H9 (cell line): ENCODE data around the gene PGLYRP4. TPM values are rescaled to one million over a fixed set of nuclear protein-coding genes. Genes with fewer than 3 reads are reported as not detected.

Experiments
- DNase-seq: peaks from one replicate; pipeline ENCODE4 v3.0.0-alpha.2; 2017
- H2AFZ ChIP-seq: one replicate; pipeline ENCODE4 v1.6.1; 2013; ENCODE audit warnings: mild to moderate bottlenecking, low read length, control low read depth, moderate library complexity
- H2AK5ac ChIP-seq: 2 replicates; pipeline ENCODE4 v1.6.1; 2013; ENCODE audit warnings: low read length, control low read depth, mixed read lengths; ENCODE audit not compliant: insufficient read length
- H2BK120ac ChIP-seq: one replicate; pipeline ENCODE4 v1.6.1; 2013; ENCODE audit warnings: low read depth, mild to moderate bottlenecking, low read length, control low read depth, inconsistent platforms; ENCODE audit not compliant: poor library complexity, severe bottlenecking
- H2BK12ac ChIP-seq: 2 replicates; pipeline ENCODE4 v1.6.1; 2013; ENCODE audit warnings: low read length, control low read depth, mixed read lengths, low read depth; ENCODE audit not compliant: insufficient read length
- H2BK15ac ChIP-seq: 2 replicates; pipeline ENCODE4 v1.6.1; 2013; ENCODE audit warnings: low read depth, low read length, control low read depth
- H2BK20ac ChIP-seq: one replicate; pipeline ENCODE4 v1.6.1; 2013; ENCODE audit warnings: low read depth, mild to moderate bottlenecking, low read length, control low read depth, inconsistent platforms; ENCODE audit not compliant: poor library complexity, severe bottlenecking
- H2BK5ac ChIP-seq: 2 replicates; pipeline ENCODE4 v1.6.1; 2013; ENCODE audit warnings: low read length, control low read depth, mixed read lengths; ENCODE audit not compliant: insufficient read length
- H3K14ac ChIP-seq: 2 replicates; pipeline ENCODE4 v1.6.1; 2013; ENCODE audit warnings: low read length, control low read depth; ENCODE audit not compliant: insufficient read depth
- H3K18ac ChIP-seq: 2 replicates; pipeline ENCODE4 v1.6.1; 2013; ENCODE audit warnings: low read depth, mild to moderate bottlenecking, mixed read lengths, low read length, control low read depth; ENCODE audit not compliant: insufficient read length
- H3K23ac ChIP-seq: 2 replicates; pipeline ENCODE4 v1.6.1; 2013; ENCODE audit warnings: low read length, control low read depth, mixed read lengths, low read depth; ENCODE audit not compliant: insufficient read length
- H3K23me2 ChIP-seq: 2 replicates; pipeline ENCODE4 v1.6.1; 2013; ENCODE audit warnings: low read depth, mild to moderate bottlenecking, mixed read lengths, low read length, control low read depth; ENCODE audit not compliant: insufficient read length, poor library complexity, severe bottlenecking
- H3K27ac ChIP-seq: 2 replicates; pipeline ENCODE4 v1.5.1; 2013; ENCODE audit warnings: low read length, control low read depth, mixed read lengths, low read depth; ENCODE audit not compliant: insufficient read length
- H3K27me3 ChIP-seq: 2 replicates; pipeline ENCODE4 v1.6.1; 2013; ENCODE audit warnings: low read length, control low read depth, inconsistent platforms; ENCODE audit not compliant: insufficient read depth
- H3K4ac ChIP-seq: 2 replicates; pipeline ENCODE4 v1.6.1; 2013; ENCODE audit warnings: low read depth, mild to moderate bottlenecking, control low read depth, inconsistent platforms, low read length, moderate library complexity
- H3K4me1 ChIP-seq: 2 replicates; pipeline ENCODE4 v1.6.1; 2013; ENCODE audit warnings: low read length, control low read depth, inconsistent platforms; ENCODE audit not compliant: insufficient read depth
- H3K4me2 ChIP-seq: 2 replicates; pipeline ENCODE4 v1.6.1; 2013; ENCODE audit warnings: low read length, control low read depth, mixed read lengths; ENCODE audit not compliant: insufficient read length, insufficient read depth
- H3K56ac ChIP-seq: 2 replicates; pipeline ENCODE4 v1.6.1; 2013; ENCODE audit warnings: low read depth, mild to moderate bottlenecking, mixed read lengths, low read length, control low read depth; ENCODE audit not compliant: insufficient read length
- H3K79me1 ChIP-seq: 2 replicates; pipeline ENCODE4 v1.6.1; 2013; ENCODE audit warnings: low read depth, mild to moderate bottlenecking, moderate library complexity, low read length, control low read depth, inconsistent platforms; ENCODE audit not compliant: insufficient read depth, poor library complexity, severe bottlenecking
- H3K79me2 ChIP-seq: 2 replicates; pipeline ENCODE4 v1.6.1; 2013; ENCODE audit warnings: low read length, control low read depth, inconsistent platforms; ENCODE audit not compliant: insufficient read depth
- H3K9ac ChIP-seq: 2 replicates; pipeline ENCODE4 v1.6.1; 2013; ENCODE audit warnings: low read length, control low read depth, mixed read lengths; ENCODE audit not compliant: insufficient read length; ENCODE audit errors: extremely low read depth
- H3K9me3 ChIP-seq: one replicate; pipeline ENCODE4 v1.6.1; 2013; ENCODE audit warnings: low read depth, low read length, inconsistent platforms; ENCODE audit not compliant: control insufficient read depth
- H3T11ph ChIP-seq: one replicate; pipeline ENCODE4 v1.6.1; 2013; ENCODE audit warnings: mild to moderate bottlenecking, low read length, control low read depth, inconsistent platforms
- H4K20me1 ChIP-seq: one replicate; pipeline ENCODE4 v1.6.1; 2013; ENCODE audit not compliant: control insufficient read depth, insufficient read length, insufficient read depth
- H4K5ac ChIP-seq: 2 replicates; pipeline ENCODE4 v1.6.1; 2013; ENCODE audit warnings: low read depth, mild to moderate bottlenecking, mixed read lengths, low read length, control low read depth; ENCODE audit not compliant: insufficient read length
- H4K8ac ChIP-seq: replicated peaks from 2 replicates; pipeline ENCODE4 v1.6.1; 2013; ENCODE audit warnings: low read length, control low read depth, mixed read lengths, low read depth; ENCODE audit not compliant: insufficient read length
- H4K91ac ChIP-seq: 2 replicates; pipeline ENCODE4 v1.6.1; 2013; ENCODE audit warnings: low read depth, mild to moderate bottlenecking, moderate library complexity, mixed read lengths, low read length, control low read depth; ENCODE audit not compliant: insufficient read length
- H3K27ac Mint-ChIP-seq, 3 experiments: 2 replicates in 2 of 3; 3 replicates in 1 of 3; pipeline ENCODE4 v1.8.0; 2020 to 2021; ENCODE audit warnings: mixed read lengths in 3 of 3, mild to moderate bottlenecking in 1 of 3, moderate library complexity in 1 of 3
- H3K27me3 Mint-ChIP-seq: 2 replicates; pipeline ENCODE4 v1.8.0; 2021; ENCODE audit warnings: low read depth, mild to moderate bottlenecking, moderate library complexity, mixed read lengths
- H3K36me3 Mint-ChIP-seq, 3 experiments: 2 replicates in 2 of 3; 3 replicates in 1 of 3; pipeline ENCODE4 v1.8.0; 2020 to 2021; ENCODE audit warnings: low read depth in 3 of 3, mixed read lengths in 3 of 3; ENCODE audit not compliant: insufficient read depth in 1 of 3
- H3K4me1 Mint-ChIP-seq, 2 experiments: 2 replicates each; pipeline ENCODE4 v1.8.0; 2020; ENCODE audit warnings: mixed read lengths in 2 of 2
- H3K4me3 Mint-ChIP-seq, 2 experiments: 2 replicates in 1 of 2; 3 replicates in 1 of 2; pipeline ENCODE4 v1.8.0; 2020 to 2021; ENCODE audit warnings: mild to moderate bottlenecking in 2 of 2, mixed read lengths in 2 of 2, moderate library complexity in 1 of 2
- H3K9me3 Mint-ChIP-seq, 2 experiments: 2 replicates in 1 of 2; 3 replicates in 1 of 2; pipeline ENCODE4 v1.8.0; 2020; ENCODE audit warnings: mild to moderate bottlenecking in 2 of 2, mixed read lengths in 2 of 2, moderate library complexity in 1 of 2
- WGBS: extraction: QIAGEN DNeasy Blood & Tissue Kit; methylation state at CpG from one replicate; pipeline ENCODE4 v1.1.7; 2013; ENCODE audit warnings: missing lambda C conversion rate, low lambda C conversion rate, mixed read lengths; ENCODE audit not compliant: insufficient read length; ENCODE audit errors: extremely low coverage; 5-methylcytosine and 5-hydroxymethylcytosine counted together
- total RNA-seq: library from RNA; stranded (reverse); gene quantifications from 2 replicates; pipeline ENCODE4 v1.2.1, GENCODE V29; 2021
- TF ChIP-seq, protein P1 (sequence below): fragments of 200-600 bp; sonication (generic); conservative IDR thresholded peaks from 3 replicates; pipeline ENCODE4 v1.8.0; 2021; ENCODE audit warnings: antibody characterized with exemption, mild to moderate bottlenecking

Gene PGLYRP4
- total RNA-seq, 1 experiment from 2014 or later, result not detected

DNA sequence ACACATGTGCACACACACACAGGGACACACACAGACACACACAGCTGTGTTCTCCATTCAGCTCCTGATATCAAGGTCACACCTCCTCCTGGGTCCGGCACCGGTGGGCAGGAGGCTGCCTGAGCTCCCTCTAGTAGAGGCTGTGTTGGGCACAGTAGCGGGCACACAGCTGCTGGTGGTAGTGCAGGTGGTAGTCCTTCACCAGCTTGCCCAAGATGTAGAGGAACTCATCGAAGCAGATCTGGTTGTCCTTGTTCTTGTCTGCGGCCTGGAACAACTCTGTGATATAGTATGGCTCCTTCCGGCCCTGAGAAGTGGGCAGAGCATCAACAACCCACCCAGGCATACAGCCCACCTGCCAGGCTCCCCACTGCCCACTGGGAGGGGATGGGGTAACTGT, 47.8 kb upstream of the PGLYRP4 start:
- Histone ChIP-seq H3K9me3 (no peaks in the 10 kb centered on the region), H3K4me2 (no peak overlapping the region), H3K79me2 (no peaks in the 10 kb centered on the region), H4K91ac (no peak overlapping the region), H4K8ac (no peak overlapping the region), H3K23me2 (no peaks in the 10 kb centered on the region), H3K79me1 (no peaks in the 10 kb centered on the region), H3K27ac (no peak overlapping the region), H3K56ac (no peak overlapping the region), H2BK5ac (no peak overlapping the region), H3T11ph (no peak overlapping the region), H3K27me3 (no peaks in the 10 kb centered on the region), H3K14ac (no peak overlapping the region; the same call in 1 of the 2 replicates), H2AFZ (no peak overlapping the region), H3K4me1 (no peaks in the 10 kb centered on the region), H3K9ac (no peak overlapping the region), H2BK12ac (no peak overlapping the region), H3K23ac (no peak overlapping the region), H3K4ac (no peak overlapping the region), H2AK5ac (no peak overlapping the region), H3K18ac (no peak overlapping the region), H2BK15ac (no peak overlapping the region), H2BK20ac (no peak overlapping the region), H4K5ac (no peak overlapping the region), H2BK120ac (no peak overlapping the region), H4K20me1 (no peaks in the 10 kb centered on the region)
- Mint-ChIP-seq H3K27ac (no peak overlapping the region), H3K4me3 (no peak overlapping the region), H3K36me3 (no peaks in the 10 kb centered on the region; a peak in 1 of 7 replicates), H3K9me3 (no peaks in the 10 kb centered on the region), H3K4me1 (peaks cover 0 to 2% of the 10 kb centered on the region in 2 experiments; a peak in 1 of 4 replicates), H3K27me3 (peaks cover 9% of the 10 kb centered on the region)
- TF ChIP-seq, protein P1, sequence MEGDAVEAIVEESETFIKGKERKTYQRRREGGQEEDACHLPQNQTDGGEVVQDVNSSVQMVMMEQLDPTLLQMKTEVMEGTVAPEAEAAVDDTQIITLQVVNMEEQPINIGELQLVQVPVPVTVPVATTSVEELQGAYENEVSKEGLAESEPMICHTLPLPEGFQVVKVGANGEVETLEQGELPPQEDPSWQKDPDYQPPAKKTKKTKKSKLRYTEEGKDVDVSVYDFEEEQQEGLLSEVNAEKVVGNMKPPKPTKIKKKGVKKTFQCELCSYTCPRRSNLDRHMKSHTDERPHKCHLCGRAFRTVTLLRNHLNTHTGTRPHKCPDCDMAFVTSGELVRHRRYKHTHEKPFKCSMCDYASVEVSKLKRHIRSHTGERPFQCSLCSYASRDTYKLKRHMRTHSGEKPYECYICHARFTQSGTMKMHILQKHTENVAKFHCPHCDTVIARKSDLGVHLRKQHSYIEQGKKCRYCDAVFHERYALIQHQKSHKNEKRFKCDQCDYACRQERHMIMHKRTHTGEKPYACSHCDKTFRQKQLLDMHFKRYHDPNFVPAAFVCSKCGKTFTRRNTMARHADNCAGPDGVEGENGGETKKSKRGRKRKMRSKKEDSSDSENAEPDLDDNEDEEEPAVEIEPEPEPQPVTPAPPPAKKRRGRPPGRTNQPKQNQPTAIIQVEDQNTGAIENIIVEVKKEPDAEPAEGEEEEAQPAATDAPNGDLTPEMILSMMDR, result no peak
- DNase-seq, result peak; percentile 4
- WGBS, result no CpG with 5 or more reads among the region's 6 CpGs
